Mucosa of descending colon (tissue), 3 donors: ENCODE results near the gene SMPD3. TPM values are rescaled to one million over a fixed set of nuclear protein-coding genes. Genes with fewer than 3 reads are reported as not detected.

Experiments
- ATAC-seq: fragments of 200-7000 bp; cut with Tn5 transposase; one replicate; pipeline ENCODE4 v1.9.1; 2020; ENCODE audit warnings: mild to moderate bottlenecking, moderate library complexity
- DNase-seq, 3 donors: peaks; one replicate each; pipeline ENCODE4 v3.0.0-alpha.2; 2020
- H3K36me3 ChIP-seq: fragments of 200-600 bp; one replicate; pipeline ENCODE4 v1.8.0; 2021; ENCODE audit warnings: low read depth, mild to moderate bottlenecking
- H3K4me1 ChIP-seq: fragments of 200-600 bp; one replicate; pipeline ENCODE4 v1.8.0; 2021; ENCODE audit warnings: low read depth, mild to moderate bottlenecking
- H3K4me3 ChIP-seq: fragments of 200-600 bp; one replicate; pipeline ENCODE4 v1.8.0; 2021; ENCODE audit warnings: mild to moderate bottlenecking
- H3K9me3 ChIP-seq: fragments of 200-600 bp; one replicate; pipeline ENCODE4 v1.8.0; 2021; ENCODE audit warnings: mild to moderate bottlenecking
- CTCF ChIP-seq: fragments of 200-600 bp; IDR thresholded peaks from one replicate; pipeline ENCODE4 v1.8.0; 2022; ENCODE audit warnings: antibody characterized with exemption, mild to moderate bottlenecking
- intact Hi-C, 2 donors: fragments of 100-400 bp; cut with DNase I in 1 of 2; cut with micrococcal nuclease in 1 of 2; formaldehyde crosslinking; loops; one replicate each; pipeline versions ENCODE4 v1.11.0 to v1.11.1; 2022; cut with DNase I, micrococcal nuclease
- total RNA-seq, 3 donors: library from RNA; stranded (reverse); fragmentation: NEBNext Ultra II Directional in 2 of 3; extraction: Animal tissue kit (Norgen Biotek cat#: 25700) in 2 of 3; gene quantifications; one replicate each; pipeline versions ENCODE4 v1.2.1 to v1.2.4, GENCODE V29; 2021 to 2023
- donor health status: DM: no; HTN: no; CAD: no; lungs with moderate emphysema.
- donor health status: DM: no; HTN: no; CAD: no.
- donor health status: DM: no; HTN: yes; CAD: no.

SMPD3 gene
- total RNA-seq, 3 donors from 2014 or later = 31.8 to 82.7 (median 62.3) TPM

- H3K9me3 ChIP-seq = no peaks in the 10 kb centered on the region
- H3K4me3 ChIP-seq = no peak overlapping the region
- DNase-seq (no peak), ATAC-seq (no peak)
- no peak for TF ChIP-seq CTCF
- intact Hi-C loops = no loop called here
- peaks cover 28% of the 10 kb centered on the region for H3K4me1 ChIP-seq
- no peaks in the 10 kb centered on the region for H3K36me3 ChIP-seq
These were observed 43.8 kb upstream of the SMPD3 start for GRCh38 chr16:68492151-68492542.

GRCh38 chr16:68491576-68491950 lies 43.3 kb upstream of the SMPD3 start:
- intact Hi-C loops = no loop called here
- H3K4me1 ChIP-seq = peaks cover 32% of the 10 kb centered on the region
- TF ChIP-seq CTCF = no peak
- H3K9me3 ChIP-seq = no peaks in the 10 kb centered on the region
- H3K4me3 ChIP-seq = no peak overlapping the region
- ATAC-seq = no peak
- H3K36me3 ChIP-seq = no peaks in the 10 kb centered on the region
- DNase-seq = no peak

GRCh38 chr16:68490829-68491575 lies 42.7 kb upstream of the SMPD3 start:
- Histone ChIP-seq H3K36me3 (no peaks in the 10 kb centered on the region), H3K4me3 (no peak overlapping the region), H3K4me1 (peaks cover 32% of the 10 kb centered on the region), H3K9me3 (no peaks in the 10 kb centered on the region)
- TF ChIP-seq CTCF = no peak
- peak; percentile 88 for ATAC-seq
- DNase-seq = peak; percentile 71 to 79 (median 74)
- intact Hi-C loops = no loop called here

GRCh38 chr16:68490358-68490757 lies 42.0 kb upstream of the SMPD3 start:
- no peak for TF ChIP-seq CTCF
- DNase-seq = peak in 1 of 3 donors; percentile 3
- Histone ChIP-seq H3K4me1 (peaks cover 32% of the 10 kb centered on the region), H3K4me3 (no peak overlapping the region), H3K9me3 (no peaks in the 10 kb centered on the region), H3K36me3 (no peaks in the 10 kb centered on the region)
- ATAC-seq = no peak
- intact Hi-C loops = no loop called here

GRCh38 chr16:68488554-68488953 lies 40.2 kb upstream of the SMPD3 start:
- H3K4me3 ChIP-seq = no peak overlapping the region
- H3K36me3 ChIP-seq = no peaks in the 10 kb centered on the region
- no peaks in the 10 kb centered on the region for H3K9me3 ChIP-seq
- no peak for TF ChIP-seq CTCF
- peaks cover 32% of the 10 kb centered on the region for H3K4me1 ChIP-seq
- no peak for ATAC-seq
- intact Hi-C loops = no loop called here
- no peak for DNase-seq
